Kidney capillary endothelial cell (primary cell): ENCODE measurements around the gene CADM2.

Source experiments
- DNase-seq: peaks from one replicate; pipeline ENCODE4 v3.0.0-alpha.2; 2018; ENCODE audit warnings: low spot score

The CADM2 gene

GRCh38 chr3:85321892-85322291 lies 363.1 kb downstream of the CADM2 start:
- DNase-seq, result no peak

GRCh38 chr3:85330071-85330470 lies 371.3 kb downstream of the CADM2 start:
- no peak for DNase-seq

- no peak for DNase-seq
These were observed 379.1 kb downstream of the CADM2 start for GRCh38 chr3:85337895-85338294.

GRCh38 chr3:85342915-85343314 lies 384.1 kb downstream of the CADM2 start:
- DNase-seq, result no peak

- no peak for DNase-seq
These were observed 396.8 kb downstream of the CADM2 start for GRCh38 chr3:85355572-85355971.

GRCh38 chr3:85360742-85361387 lies 402.1 kb downstream of the CADM2 start:
- DNase-seq, result peak; percentile 4

GRCh38 chr3:85364296-85364909 lies 405.6 kb downstream of the CADM2 start:
- no peak for DNase-seq

GRCh38 chr3:85370341-85370740 lies 411.6 kb downstream of the CADM2 start:
- no peak for DNase-seq

GRCh38 chr3:85376131-85376530 lies 417.3 kb downstream of the CADM2 start:
- DNase-seq, result no peak

- no peak for DNase-seq
These were observed 418.3 kb downstream of the CADM2 start for GRCh38 chr3:85377115-85377514.

- DNase-seq, result no peak
These were observed 425.6 kb downstream of the CADM2 start for GRCh38 chr3:85384372-85384771.

- no peak for DNase-seq
These were observed 429.2 kb downstream of the CADM2 start for GRCh38 chr3:85387913-85388505.

GRCh38 chr3:85394424-85394823 lies 435.6 kb downstream of the CADM2 start:
- DNase-seq, result no peak

GRCh38 chr3:85397434-85397833 lies 438.6 kb downstream of the CADM2 start:
- DNase-seq, result no peak

GRCh38 chr3:85426121-85426520 lies 467.3 kb downstream of the CADM2 start:
- no peak for DNase-seq

- DNase-seq, result no peak
These were observed 468.7 kb downstream of the CADM2 start for GRCh38 chr3:85427467-85427866.

- DNase-seq, result no peak
These were observed 473.3 kb downstream of the CADM2 start for GRCh38 chr3:85432081-85432480.

GRCh38 chr3:85433319-85433718 lies 474.5 kb downstream of the CADM2 start:
- no peak for DNase-seq

GRCh38 chr3:85455561-85456200 lies 496.9 kb downstream of the CADM2 start:
- DNase-seq, result no peak

- DNase-seq, result no peak
These were observed 515.5 kb downstream of the CADM2 start for GRCh38 chr3:85474241-85474640.

GRCh38 chr3:85475346-85475745 lies 516.6 kb downstream of the CADM2 start:
- DNase-seq, result no peak

GRCh38 chr3:85476891-85477495 lies 518.2 kb downstream of the CADM2 start:
- DNase-seq, result no peak
